Cardiac fibroblast (primary cell): ENCODE data around the gene TMED10.

ENCODE experiments used
- DNase-seq, 2 donors: peaks; one replicate each; pipeline versions ENCODE4 v3.0.0 to v3.0.0-alpha.2; 2010; ENCODE audit warnings: low read depth in 2 of 2
- H3K4me3 ChIP-seq, 2 donors: replicated peaks in 1 of 2; 1 replicate in 1 of 2; 2 replicates in 1 of 2; pipeline ENCODE4 v1.5.1; 2011; ENCODE audit warnings: low read depth in 2 of 2, low read length in 2 of 2, mild to moderate bottlenecking in 2 of 2, moderate library complexity in 1 of 2
- TF ChIP-seq, protein P1 (sequence below): IDR thresholded peaks from one replicate; pipeline ENCODE4 v1.5.1; 2011; ENCODE audit warnings: low read depth, mild to moderate bottlenecking, low read length, inconsistent platforms

Gene TMED10

DNA sequence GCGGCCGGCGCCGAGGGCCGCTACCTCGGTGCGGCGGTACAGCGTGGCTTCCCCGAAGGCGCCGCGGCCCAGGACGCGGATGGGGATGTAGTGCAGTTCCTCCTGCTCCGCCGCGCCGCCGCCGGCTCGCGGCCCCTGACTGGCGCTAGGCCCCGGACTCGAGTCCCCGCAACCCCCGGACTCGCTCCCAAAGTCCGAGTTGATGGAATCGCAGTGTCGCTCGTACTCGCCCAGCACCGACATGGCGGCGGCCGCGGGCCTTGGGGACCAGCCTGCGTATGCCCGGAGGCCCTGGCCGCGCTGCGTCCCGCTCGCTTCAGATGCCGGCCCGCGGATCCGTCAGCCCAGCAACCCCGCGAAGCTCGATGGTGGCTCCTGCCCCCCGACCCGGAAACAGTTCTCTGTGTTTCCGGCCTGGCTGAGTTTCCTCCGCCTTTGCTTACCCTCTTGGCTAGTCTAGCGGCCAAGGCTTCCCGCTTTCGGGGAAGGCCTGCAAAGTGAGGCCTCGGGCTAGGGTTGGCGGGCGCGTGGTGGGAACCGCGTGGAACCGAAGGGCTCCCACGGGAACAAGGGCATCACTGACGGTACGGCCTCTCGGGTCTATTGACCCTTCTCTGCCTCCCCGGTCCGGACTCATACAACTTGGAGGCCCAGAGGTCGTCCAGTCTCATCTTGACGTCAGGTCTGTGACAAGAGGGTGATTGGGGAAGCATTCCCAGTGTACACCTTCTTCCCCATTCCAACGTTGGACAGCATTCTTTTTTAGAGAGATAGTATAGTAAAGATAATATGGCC is 49.5 kb downstream of the TMED10 start, which contains the start of gene NEK9:
Gene NEK9 (minus strand): TSS at position 370 of the 795 bp plus-strand sequence. CDS start 127 bp downstream, at position 243.
- peak; percentile 86 for DNase-seq
- peak within 1 kb of the TSS; percentile 47 to 73 for H3K4me3 ChIP-seq
- TF ChIP-seq, protein P1, sequence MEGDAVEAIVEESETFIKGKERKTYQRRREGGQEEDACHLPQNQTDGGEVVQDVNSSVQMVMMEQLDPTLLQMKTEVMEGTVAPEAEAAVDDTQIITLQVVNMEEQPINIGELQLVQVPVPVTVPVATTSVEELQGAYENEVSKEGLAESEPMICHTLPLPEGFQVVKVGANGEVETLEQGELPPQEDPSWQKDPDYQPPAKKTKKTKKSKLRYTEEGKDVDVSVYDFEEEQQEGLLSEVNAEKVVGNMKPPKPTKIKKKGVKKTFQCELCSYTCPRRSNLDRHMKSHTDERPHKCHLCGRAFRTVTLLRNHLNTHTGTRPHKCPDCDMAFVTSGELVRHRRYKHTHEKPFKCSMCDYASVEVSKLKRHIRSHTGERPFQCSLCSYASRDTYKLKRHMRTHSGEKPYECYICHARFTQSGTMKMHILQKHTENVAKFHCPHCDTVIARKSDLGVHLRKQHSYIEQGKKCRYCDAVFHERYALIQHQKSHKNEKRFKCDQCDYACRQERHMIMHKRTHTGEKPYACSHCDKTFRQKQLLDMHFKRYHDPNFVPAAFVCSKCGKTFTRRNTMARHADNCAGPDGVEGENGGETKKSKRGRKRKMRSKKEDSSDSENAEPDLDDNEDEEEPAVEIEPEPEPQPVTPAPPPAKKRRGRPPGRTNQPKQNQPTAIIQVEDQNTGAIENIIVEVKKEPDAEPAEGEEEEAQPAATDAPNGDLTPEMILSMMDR: no peak

DNA sequence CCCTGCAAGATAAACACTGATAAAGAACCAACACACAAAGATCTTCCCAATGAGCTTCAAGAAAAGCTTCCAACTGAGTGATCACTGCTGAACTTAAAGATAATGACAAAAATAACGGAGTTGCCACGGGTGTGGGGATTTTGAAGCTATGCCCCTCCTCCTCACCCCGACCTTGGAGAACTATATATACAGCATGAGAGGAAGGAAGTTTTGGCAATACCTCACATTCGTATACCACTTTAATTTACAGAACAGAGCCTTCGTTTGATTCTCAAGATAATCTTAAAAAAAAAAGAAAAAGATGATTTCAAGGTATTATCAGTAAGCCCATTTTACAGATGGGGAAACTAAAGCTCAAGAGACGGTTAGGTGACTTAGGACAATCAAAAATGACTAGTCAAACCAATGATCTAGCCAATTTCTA is 50.3 kb downstream of the TMED10 start:
- peak in 1 of 2 donors; percentile 21 for DNase-seq
- peak overlapping the region; percentile 47 to 73 for H3K4me3 ChIP-seq
- TF ChIP-seq, protein P1: no peak

DNA sequence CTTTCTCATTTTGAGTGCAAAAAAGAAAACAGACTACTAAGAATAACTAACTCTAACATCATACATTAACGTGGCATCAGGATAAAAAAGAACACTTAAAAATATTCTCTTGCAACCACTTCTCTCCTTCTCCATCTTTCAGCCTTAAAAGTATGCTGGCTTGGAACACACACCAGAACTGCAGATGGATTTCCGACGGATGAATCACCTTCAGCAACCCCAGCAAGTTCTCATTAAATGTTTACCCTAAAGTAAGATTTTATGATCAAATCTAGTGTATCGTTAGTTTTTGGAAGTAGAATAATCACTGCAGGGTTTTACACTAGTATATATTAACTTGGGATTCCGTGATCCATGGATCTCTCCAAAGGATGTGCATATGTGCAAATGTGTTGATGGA is 50.8 kb downstream of the TMED10 start:
- DNase-seq: peak; percentile 70 to 88
- H3K4me3 ChIP-seq: peak overlapping the region; percentile 47 to 73
- TF ChIP-seq, protein P1: no peak

DNA sequence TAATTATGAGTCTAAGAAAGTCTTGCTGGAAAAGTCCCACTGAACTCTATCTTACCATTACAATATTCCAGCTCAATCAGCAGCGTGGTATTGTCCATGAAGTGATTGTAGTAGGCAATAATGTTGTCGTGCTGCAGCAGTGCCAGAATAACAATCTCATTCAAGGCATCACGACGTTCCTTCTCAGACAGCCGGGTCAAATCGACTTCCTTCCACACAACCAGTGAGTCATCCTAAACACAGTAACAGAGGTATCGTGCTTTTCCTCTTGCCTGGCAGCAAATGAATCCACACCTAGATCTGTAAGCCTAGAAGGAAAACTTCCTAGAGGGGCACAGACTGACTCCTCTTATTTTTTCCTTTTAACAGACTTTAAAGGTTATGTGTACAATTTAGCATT is 52.4 kb downstream of the TMED10 start:
- DNase-seq: peak; percentile 84 to 94
- no peak overlapping the region for H3K4me3 ChIP-seq
- TF ChIP-seq, protein P1: no peak

DNA sequence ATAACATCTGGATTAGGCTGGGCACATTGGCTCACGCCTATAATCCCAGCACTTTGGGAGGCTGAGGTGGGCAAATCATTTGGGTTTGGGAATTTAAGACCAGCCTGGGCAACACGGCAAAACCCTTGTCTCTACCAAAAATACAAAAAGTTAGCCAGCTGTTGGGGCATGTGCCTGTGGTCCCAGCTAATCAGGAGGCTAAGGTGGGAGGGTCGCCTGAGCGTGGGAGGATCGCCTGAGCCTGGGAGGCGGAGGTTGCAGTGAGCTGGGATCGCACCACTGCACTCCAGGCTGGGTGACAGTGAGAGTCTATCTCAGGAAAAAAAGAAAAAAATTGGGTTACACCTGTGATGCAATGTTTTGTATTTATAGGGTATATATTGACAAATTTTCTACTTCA is 54.9 kb downstream of the TMED10 start:
- no peak overlapping the region for H3K4me3 ChIP-seq
- DNase-seq: no peak
- TF ChIP-seq, protein P1: no peak

DNA sequence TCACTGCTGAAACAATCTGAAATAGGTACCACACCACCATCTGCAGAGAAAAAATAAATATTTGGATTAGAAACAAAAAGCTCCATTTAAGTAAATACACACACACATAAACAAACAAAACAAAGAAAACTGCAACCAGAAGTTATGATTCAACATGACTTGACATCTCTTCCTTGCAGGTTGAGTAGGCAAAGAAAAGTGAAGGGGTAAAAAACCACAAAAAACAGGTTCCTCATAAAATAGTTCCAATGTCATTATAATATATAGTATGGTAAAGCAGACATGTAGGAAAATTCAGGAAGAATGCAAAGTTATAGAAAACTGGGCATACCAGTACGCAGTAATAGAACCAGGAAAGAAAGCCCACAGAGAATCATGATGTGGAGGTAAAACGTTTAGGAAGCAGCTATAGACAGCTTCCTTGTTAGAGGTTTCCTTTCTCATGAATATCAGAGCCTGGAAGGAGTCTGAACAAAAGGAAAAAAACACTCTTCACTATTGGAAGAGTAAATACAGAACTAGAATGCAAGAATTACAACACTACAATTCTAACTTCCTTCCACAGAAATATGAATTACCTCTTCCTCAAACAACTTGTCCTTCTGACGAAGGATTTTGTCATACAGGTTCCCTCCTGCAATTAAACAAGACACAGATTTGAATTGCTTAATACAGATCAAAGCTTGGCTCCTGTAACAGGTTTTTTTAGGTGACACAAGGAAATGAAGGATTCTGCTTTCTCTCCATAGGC is 55.7 kb downstream of the TMED10 start:
- no peak for DNase-seq
- TF ChIP-seq, protein P1: no peak
- no peak overlapping the region for H3K4me3 ChIP-seq
